Thoracic aorta (tissue), 2 donors: ENCODE results near the gene PTPRN2. TPM values are rescaled to one million over a fixed set of nuclear protein-coding genes. Genes with fewer than 3 reads are reported as not detected.

Source experiments
- ATAC-seq: fragments of 150-250 bp; one replicate; pipeline ENCODE4 v1.8.0; 2017; ENCODE audit warnings: low read depth; ENCODE audit not compliant: insufficient number of reproducible peaks, low FRiP score
- DNase-seq: peaks from one replicate; pipeline ENCODE4 v3.0.0-alpha.2; 2020; ENCODE audit warnings: low spot score
- H3K27ac ChIP-seq, 2 donors: fragments of 200-600 bp; sonication (generic); 1 replicate in 1 of 2; 2 replicates in 1 of 2; pipeline ENCODE4 v1.5.1; 2016; ENCODE audit warnings: mild to moderate bottlenecking in 2 of 2, moderate library complexity in 2 of 2
- H3K27me3 ChIP-seq: fragments of 200-600 bp; sonication (generic); replicated peaks from 2 replicates; pipeline ENCODE4 v1.6.0; 2016; ENCODE audit warnings: mild to moderate bottlenecking; ENCODE audit not compliant: insufficient read depth
- H3K36me3 ChIP-seq: fragments of 200-600 bp; sonication (generic); one replicate; pipeline ENCODE4 v1.5.1; 2016
- H3K4me1 ChIP-seq, 2 donors: fragments of 200-600 bp; sonication (generic); 1 replicate in 1 of 2; 2 replicates in 1 of 2; pipeline versions ENCODE4 v1.5.1 to v1.6.0; 2016; ENCODE audit warnings: low read depth in 2 of 2, mild to moderate bottlenecking in 1 of 2; ENCODE audit not compliant: control insufficient read depth in 1 of 2
- H3K4me3 ChIP-seq: fragments of 200-600 bp; sonication (generic); 2 replicates; pipeline ENCODE4 v1.5.1; 2016; ENCODE audit warnings: mild to moderate bottlenecking
- H3K9me3 ChIP-seq: fragments of 200-600 bp; sonication (generic); 2 replicates; pipeline ENCODE4 v1.5.1; 2016
- total RNA-seq, 2 donors: library from RNA; depleted of rRNA; stranded (reverse); fragments of >200 nt; gene quantifications; one replicate each; pipeline versions ENCODE4 v1.1.0 to v1.2.3, GENCODE V29; 2016
- TF ChIP-seq, protein P1 (sequence below): fragments of 200-600 bp; sonication (generic); IDR thresholded peaks from one replicate; pipeline ENCODE4 v1.5.1; 2019; ENCODE audit warnings: antibody characterized with exemption

Gene PTPRN2
- total RNA-seq, 2 donors from 2014 or later, result 2.2 to 3.1 TPM

DNA sequence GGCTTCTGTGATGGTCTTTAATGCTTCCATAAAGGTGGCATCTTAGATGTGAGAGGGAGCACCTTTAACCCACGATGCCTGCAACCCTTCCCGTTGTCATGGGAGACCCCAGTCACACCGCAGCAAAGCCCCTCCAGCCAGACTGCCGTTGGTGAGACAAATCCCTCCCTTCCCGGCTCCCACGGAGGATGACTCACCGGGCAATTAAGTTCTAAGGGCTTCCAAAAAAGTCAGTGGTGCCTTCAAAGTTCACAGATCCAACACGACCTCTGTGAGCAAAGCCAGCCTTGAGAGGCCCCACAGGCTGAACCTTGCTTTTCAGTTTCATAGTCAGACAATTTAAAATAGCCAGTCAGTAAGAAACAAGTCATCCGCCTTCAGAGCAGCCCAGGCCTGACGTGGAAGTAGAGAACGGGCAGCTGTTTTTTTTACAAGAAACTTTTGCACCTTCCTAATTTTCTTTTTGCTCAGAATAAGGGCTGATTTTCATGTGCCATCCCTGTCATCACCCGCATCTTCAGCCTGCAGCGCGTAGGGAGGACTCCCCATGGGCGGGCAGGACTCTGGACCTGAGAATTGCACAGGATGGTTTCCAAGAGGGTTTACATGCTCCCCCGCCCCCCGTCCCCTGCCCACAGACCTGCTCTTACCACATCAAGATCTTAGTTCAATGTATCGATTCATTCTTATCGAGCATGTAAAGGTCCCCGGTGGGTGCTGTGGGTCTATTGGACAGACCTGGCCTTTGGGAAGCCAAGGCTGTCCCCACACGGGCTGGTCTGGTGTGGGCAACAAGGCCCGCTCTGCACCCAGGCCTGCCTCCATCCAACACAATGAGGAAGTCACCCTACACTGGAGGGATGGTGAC, 916.9 kb downstream of the PTPRN2 start:
- TF ChIP-seq, protein P1, sequence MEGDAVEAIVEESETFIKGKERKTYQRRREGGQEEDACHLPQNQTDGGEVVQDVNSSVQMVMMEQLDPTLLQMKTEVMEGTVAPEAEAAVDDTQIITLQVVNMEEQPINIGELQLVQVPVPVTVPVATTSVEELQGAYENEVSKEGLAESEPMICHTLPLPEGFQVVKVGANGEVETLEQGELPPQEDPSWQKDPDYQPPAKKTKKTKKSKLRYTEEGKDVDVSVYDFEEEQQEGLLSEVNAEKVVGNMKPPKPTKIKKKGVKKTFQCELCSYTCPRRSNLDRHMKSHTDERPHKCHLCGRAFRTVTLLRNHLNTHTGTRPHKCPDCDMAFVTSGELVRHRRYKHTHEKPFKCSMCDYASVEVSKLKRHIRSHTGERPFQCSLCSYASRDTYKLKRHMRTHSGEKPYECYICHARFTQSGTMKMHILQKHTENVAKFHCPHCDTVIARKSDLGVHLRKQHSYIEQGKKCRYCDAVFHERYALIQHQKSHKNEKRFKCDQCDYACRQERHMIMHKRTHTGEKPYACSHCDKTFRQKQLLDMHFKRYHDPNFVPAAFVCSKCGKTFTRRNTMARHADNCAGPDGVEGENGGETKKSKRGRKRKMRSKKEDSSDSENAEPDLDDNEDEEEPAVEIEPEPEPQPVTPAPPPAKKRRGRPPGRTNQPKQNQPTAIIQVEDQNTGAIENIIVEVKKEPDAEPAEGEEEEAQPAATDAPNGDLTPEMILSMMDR, result no peak
- no peak for ATAC-seq
- Histone ChIP-seq H3K27me3 (no peaks in the 10 kb centered on the region), H3K4me1 (no peaks in the 10 kb centered on the region), H3K36me3 (no peaks in the 10 kb centered on the region), H3K4me3 (no peak overlapping the region), H3K9me3 (no peaks in the 10 kb centered on the region), H3K27ac (no peak overlapping the region)
- no peak for DNase-seq

DNA sequence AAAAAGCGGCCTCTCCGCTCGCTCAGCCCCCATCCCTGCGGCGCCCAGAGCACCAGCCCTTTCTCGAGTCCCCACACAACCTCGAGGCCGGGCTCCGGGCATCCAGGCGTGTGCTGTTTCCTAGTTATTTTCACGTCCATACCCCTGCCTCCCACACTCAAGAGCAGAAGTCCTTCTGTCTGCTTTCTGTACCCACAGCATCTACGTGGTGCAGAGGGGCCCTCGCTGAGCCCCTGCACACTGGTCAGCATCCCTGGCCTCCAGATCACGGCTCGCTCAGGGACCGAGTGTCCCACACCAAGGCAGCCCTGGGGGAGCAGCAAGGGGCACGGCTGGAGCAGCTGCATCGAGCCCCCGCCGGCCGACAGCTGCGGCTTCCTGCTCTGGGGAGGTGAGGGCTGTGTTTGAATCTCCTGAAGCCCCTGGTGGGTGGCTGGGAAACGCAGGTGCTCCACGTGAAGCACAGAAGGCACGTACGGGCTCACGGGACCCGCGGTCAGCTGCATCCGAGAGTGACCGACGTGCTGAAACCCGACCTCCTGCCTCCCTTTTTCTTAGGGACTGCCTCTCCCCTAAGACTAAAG, 917.8 kb downstream of the PTPRN2 start:
- H3K27ac ChIP-seq, result no peak overlapping the region
- H3K4me3 ChIP-seq, result no peak overlapping the region
- DNase-seq, result no peak
- no peaks in the 10 kb centered on the region for H3K36me3 ChIP-seq
- no peak for ATAC-seq
- TF ChIP-seq, protein P1, result no peak
- H3K27me3 ChIP-seq, result no peaks in the 10 kb centered on the region
- H3K4me1 ChIP-seq, result no peaks in the 10 kb centered on the region
- no peaks in the 10 kb centered on the region for H3K9me3 ChIP-seq

DNA sequence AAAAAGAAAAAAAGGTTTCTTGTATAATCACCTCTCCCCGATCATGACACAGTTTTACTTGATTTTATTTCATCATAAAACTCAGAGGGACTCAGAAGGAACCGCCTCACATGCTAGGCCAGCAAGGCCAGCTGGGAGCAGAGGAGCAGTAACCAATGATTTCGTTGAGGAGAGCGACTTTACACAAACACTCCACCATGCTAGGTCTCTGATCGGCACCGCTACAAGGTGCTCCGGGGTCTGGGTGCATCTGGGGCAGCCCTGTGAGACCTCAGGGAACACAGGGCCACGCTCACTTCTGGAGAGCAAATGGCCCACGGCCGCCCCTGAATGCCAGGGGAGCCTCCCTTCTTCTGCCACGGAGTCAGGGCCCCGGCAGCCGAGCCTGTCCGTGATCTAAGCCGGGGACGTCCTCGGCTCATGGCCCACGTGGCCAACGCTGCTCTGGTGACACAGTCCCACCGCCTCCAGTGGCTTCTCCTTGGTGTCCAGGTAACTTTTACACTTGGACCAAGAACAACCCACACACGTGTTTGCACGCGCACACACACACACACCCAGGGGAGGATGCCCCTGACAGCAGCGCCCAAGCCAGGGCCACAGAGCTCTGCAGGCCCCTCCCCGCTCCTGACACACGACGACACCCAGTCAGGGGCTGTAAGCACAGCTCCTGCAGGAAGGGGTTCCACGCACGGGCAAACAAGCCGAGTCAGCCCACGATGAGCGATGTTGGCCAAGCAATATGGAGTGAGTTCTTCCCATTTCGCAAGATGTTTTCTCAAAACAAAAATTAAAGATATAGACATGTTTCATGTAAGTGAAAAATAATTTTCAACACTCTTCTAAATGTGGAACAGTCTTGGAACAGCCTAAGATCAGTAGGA, 918.5 kb downstream of the PTPRN2 start:
- TF ChIP-seq, protein P1, result no peak
- Histone ChIP-seq H3K4me3 (no peak overlapping the region), H3K9me3 (no peaks in the 10 kb centered on the region), H3K36me3 (no peaks in the 10 kb centered on the region), H3K4me1 (no peaks in the 10 kb centered on the region), H3K27me3 (no peaks in the 10 kb centered on the region), H3K27ac (no peak overlapping the region)
- DNase-seq (no peak), ATAC-seq (no peak)

DNA sequence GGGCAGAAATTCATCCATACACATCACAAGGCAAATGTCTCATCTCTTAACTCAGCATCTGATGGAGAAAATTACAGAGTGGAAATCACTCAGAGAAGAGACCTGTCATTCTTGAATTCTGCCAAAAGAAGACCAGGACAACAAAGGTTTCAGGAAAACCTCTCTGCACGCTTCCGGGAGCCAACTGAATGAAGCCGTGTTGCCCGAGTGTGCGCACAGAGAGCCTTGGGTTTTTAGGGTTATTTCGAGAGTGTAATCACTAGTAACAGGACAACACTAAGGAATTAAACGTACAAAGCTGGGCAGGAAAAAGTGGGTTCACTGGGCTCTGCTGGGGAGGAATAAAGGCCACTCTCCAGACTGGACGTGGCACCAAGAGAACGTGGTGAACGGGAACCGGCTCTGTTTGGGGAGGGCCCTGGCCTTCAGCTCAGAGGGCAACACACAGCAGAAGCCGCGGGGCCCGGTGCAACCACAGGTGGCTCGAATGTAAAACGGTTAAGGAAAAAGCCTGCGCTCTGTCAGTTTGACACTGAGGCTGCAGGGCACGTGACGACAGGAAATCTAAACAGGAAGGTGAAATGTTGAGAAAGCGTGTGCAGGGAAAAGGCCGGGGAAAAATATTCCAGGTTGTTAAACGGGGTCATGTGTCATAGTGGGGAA, 919.3 kb downstream of the PTPRN2 start:
- TF ChIP-seq, protein P1, result no peak
- Histone ChIP-seq H3K27ac (no peak overlapping the region), H3K4me3 (no peak overlapping the region), H3K27me3 (no peaks in the 10 kb centered on the region), H3K9me3 (no peaks in the 10 kb centered on the region), H3K36me3 (no peaks in the 10 kb centered on the region), H3K4me1 (no peaks in the 10 kb centered on the region)
- ATAC-seq (no peak), DNase-seq (no peak)
